ENCODE measurements around the gene MRPL45.
A peak's percentile ranks its signal among the peaks of the same experiment; 100 is the strongest.

MRPL45 gene

GRCh38 chr17:38324772-38325171 is 27.8 kb downstream of the MRPL45 start:
- peak; percentile 19 for DNase-seq (ENCODE audit: low spot score)

GRCh38 chr17:38325221-38325851 is 28.4 kb downstream of the MRPL45 start:
- DNase-seq (ENCODE audit: low spot score): peak; percentile 83

GRCh38 chr17:38326996-38327792 is 30.2 kb downstream of the MRPL45 start:
- peak; percentile 7 for DNase-seq (ENCODE audit: low spot score)

GRCh38 chr17:38327936-38328335 is 31.0 kb downstream of the MRPL45 start:
- DNase-seq (ENCODE audit: low spot score): no peak

GRCh38 chr17:38328620-38329019 is 31.7 kb downstream of the MRPL45 start:
- no peak for DNase-seq (ENCODE audit: low spot score)

GRCh38 chr17:38329284-38329683 is 32.3 kb downstream of the MRPL45 start:
- DNase-seq (ENCODE audit: low spot score): no peak

- no peak for DNase-seq (ENCODE audit: low spot score)
Observed at GRCh38 chr17:38329808-38330730, 33.1 kb downstream of the MRPL45 start.

GRCh38 chr17:38330941-38331411 is 34.0 kb downstream of the MRPL45 start:
- no peak for DNase-seq (ENCODE audit: low spot score)

- no peak for DNase-seq (ENCODE audit: low spot score)
Observed at GRCh38 chr17:38332735-38333134, 35.8 kb downstream of the MRPL45 start.

GRCh38 chr17:38333635-38334295 is 36.8 kb downstream of the MRPL45 start:
- peak; percentile 60 for DNase-seq (ENCODE audit: low spot score)

GRCh38 chr17:38334480-38335364 is 37.8 kb downstream of the MRPL45 start:
- no peak for DNase-seq (ENCODE audit: low spot score)

GRCh38 chr17:38336838-38337237 is 39.9 kb downstream of the MRPL45 start:
- DNase-seq (ENCODE audit: low spot score): no peak

GRCh38 chr17:38338053-38338452 is 41.1 kb downstream of the MRPL45 start:
- DNase-seq (ENCODE audit: low spot score): no peak

GRCh38 chr17:38338535-38338934 is 41.6 kb downstream of the MRPL45 start:
- no peak for DNase-seq (ENCODE audit: low spot score)

GRCh38 chr17:38339891-38340290 is 42.9 kb downstream of the MRPL45 start:
- DNase-seq (ENCODE audit: low spot score): no peak

- DNase-seq (ENCODE audit: low spot score): no peak
Observed at GRCh38 chr17:38341035-38341721, 44.2 kb downstream of the MRPL45 start.

- DNase-seq (ENCODE audit: low spot score): no peak
Observed at GRCh38 chr17:38342886-38343607, 46.1 kb downstream of the MRPL45 start.

- no peak for DNase-seq (ENCODE audit: low spot score)
Observed at GRCh38 chr17:38343608-38344419, 46.8 kb downstream of the MRPL45 start, which contains the start of gene GPR179. GPR179 (minus strand) TSS chr17:38343956; CDS start chr17:38343789, 167 bp downstream.

Data from SK-N-DZ (cell line).